HG02678 (cell line): Measurements from ENCODE around the gene SMG6.
"Not testable (repeated sequence)": the region's sequence is repeated elsewhere in the genome, so short reads cannot be mapped to it uniquely, and the experiment has no call there.

Experiments
- ATAC-seq: cut with Tn5 transposase; IDR thresholded peaks from one replicate; pipeline ENCODE4 v1.9.1; 2021; ENCODE audit warnings: mild to moderate bottlenecking, moderate library complexity; ENCODE audit not compliant: unreplicated experiment

Gene SMG6

DNA sequence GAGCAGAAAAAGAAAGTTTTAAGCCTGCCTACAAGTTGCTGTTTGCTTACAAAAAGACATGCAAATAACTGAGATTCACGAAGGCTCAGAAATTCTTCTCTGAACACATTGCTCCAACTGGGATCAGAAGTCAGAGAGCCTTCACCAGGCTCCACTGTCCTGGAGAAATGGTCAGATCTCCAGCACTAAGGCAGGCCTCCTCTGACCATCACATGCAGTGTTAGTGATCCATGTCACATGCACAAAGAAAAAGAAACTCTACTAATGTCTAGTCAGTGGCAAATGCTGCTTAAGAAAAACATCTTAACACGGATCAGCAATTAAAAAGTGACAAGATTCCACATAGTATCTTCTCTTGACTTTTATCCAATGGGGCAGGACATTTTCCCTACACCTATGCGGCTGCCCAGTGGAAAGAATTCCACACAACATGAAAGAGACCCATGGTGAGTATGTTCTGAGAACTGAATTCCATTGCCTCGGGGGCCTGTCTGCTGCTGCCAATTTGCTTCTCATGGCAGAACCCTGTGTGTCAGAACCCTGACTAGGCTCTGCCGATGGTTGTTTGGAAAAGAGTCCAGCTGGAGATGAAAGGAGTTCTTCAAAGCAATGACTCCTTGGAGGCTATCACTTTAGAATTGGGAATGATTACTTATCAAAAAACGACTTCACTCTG, 152.1 kb downstream of the SMG6 start:
- ATAC-seq: no peak

DNA sequence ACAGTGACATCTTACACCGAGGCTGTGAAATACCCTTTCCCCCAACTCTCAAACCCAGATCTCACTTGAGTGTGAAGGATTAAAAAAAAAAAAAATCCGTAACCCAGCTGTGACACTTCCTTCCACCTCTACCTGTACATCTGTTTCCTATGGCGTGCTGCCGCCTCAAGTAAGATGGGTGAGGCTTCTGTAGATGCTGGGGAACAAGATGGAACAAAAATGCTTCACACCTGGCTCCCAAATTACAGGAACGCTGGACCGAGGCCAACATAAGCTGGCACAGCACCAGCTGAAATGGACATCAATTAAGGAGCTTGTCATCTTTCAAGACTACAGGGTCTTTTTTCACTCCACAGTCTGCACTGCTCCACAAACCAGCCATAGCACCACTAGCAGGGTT, 152.8 kb downstream of the SMG6 start:
- ATAC-seq: no peak

- ATAC-seq: no peak
Measured at GRCh38 chr17:2149934-2150333, 153.7 kb downstream of the SMG6 start.

- no peak for ATAC-seq
Measured at GRCh38 chr17:2146132-2146871, 157.3 kb downstream of the SMG6 start.

- no peak for ATAC-seq
Measured at GRCh38 chr17:2144701-2145100, 158.9 kb downstream of the SMG6 start.

DNA sequence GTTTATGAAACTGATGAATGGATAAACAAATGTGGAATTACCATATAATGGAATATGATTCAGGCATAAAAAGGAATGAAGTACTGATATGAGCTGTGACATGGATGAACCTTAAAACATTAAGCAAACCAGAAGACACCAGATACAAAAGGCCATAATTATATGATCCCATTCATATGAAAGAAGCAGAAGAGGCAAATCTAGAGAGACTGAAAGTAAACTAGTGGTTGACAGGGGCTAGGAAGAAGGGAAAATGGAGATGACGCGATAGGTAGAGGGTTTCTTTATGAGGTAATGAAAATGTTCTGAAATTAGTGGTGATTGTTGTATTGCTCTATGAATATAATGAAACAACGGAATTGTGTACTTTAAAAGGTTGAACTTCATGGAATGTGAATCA, 160.3 kb downstream of the SMG6 start:
- no peak for ATAC-seq

GRCh38 chr17:2142682-2143081, 160.9 kb downstream of the SMG6 start:
- ATAC-seq: not testable (repeated sequence)

DNA sequence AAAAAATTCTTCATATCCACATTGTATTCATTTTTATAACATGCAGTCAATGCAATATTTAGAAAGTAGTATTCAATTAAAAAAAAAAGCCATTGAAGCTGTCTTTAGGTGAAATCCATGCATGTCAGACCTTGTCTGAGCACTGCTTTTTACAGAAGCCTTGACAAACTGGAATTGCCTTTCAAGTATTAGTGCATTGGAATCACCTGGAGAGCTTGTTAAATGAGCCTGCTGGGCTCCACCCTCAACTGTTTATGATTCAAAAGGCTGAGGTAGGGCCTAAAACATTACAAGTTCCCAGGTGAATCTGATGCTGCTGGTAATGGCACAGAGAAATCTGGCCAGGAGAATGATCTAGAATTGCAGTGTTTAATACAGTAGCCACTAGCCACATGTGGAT, 162.9 kb downstream of the SMG6 start:
- no peak for ATAC-seq

DNA sequence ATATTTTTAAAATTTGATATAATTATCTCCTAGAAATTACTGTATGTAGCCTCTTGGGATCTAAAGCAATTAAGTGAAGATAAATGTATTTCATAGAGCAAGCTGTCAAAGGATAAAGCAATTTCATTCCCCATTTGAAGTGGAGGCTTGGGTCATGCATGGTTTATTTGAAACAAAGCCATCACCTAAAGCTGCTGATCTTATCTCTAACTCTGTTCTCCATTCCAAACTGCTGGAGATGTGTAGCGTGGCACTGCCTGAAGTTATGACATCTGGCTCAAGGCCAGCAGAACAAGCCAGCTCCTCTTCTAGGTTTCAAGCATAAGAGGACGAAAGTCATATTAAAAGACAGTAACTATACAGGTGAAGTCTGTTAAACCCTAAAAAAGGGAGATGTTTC, 164.8 kb downstream of the SMG6 start:
- peak; percentile 20 for ATAC-seq

DNA sequence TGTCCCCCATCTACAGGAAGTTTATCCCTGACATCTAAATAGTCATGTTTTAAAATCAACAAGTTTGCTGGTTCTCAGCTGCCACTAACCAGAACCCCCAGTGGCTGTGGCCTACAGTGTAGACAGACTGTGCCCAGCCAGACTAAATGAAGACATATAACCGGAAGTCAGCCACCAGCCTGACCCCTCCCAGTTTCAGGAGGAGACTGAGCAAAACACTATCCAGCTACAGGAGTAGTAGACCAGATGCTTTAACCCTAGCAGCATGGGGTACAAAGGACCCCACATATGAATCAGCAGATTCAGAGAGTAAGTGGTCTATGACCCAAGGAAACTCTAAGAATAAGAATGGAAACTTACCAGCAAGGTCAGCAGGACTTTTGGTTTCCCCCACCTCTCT, 165.3 kb downstream of the SMG6 start:
- ATAC-seq: peak; percentile 75

GRCh38 chr17:2137342-2138098, 166.1 kb downstream of the SMG6 start:
- ATAC-seq: peak; percentile 60

DNA sequence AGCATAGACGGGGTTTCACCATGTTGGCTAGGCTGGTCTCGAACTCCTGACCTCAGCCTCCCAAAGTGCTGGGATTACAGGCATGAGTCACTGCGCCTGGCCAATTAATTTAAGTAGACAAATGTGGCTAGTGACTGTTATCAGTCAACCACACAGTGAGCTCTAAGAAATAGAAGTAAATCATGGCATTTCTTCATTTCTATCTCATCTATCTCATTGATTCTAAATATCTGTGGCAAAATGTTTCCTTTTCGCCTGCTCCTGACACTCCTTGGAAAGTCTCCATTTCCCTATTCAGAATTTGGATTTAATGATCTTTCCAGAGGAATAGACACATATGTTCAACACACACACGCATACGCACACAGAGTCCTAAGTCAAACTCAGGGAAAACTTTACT, 167.3 kb downstream of the SMG6 start:
- no peak for ATAC-seq

DNA sequence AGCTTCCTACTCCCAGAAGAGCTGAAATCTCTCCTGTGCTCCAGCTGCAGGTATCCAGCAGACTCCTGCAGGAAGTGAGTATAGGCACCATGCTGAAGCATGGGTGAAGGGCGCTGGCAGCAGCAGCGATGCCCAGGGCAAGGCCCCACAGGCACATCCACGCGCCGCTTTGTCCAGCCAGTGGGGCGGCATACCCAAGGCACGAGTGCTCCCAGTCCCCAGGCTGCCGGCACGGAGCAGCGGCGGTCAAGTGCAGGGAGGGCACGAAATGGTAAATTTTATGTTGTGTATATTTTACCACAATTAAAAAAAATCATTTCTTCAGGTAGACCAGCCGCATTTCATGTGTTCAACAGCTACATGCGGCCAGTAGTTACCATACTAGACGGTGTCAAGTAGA, 175.6 kb downstream of the SMG6 start:
- ATAC-seq: no peak

DNA sequence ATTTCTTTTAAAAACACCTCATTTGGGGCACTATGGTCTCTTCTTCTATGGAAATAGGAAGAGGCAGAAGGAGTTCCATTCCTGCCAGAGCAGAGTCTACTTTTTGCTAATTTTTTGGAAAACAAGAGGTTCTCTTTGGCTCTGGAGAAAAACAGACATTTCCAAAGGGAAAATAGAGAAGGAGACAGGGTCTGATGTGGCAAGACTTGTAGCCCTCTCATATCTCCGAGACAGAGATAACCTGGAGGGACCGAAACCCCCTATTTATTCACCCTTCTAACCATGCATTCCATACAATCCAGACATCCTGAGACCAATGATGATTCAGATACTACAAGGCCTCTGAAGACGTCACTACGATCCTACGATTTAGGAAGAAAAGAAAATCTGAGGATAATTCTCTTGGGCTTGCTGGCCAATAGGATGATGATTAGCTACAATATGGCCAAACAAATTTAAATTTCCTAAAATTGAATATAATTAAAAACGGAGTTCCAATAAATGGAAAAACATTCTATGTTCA, 178.5 kb downstream of the SMG6 start:
- no peak for ATAC-seq

DNA sequence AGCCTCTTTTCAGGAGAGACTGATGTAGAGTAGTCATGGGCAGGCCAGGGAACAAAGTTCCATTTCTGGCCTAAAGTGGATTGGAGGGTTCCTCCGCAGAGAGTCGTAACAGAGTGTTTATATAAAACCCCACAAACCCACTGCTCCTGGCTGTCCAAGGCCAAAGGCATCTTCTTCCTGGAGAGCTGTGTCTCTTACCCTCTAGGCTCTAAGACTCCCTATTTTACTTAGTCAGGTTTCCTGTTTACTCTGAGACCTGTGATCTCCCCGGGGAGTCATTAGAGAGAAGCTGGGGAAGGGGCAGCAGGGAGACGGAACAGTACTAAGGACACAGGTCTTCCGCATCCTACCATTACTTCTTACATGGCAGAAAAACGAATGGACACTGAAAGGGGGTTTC, 179.2 kb downstream of the SMG6 start:
- no peak for ATAC-seq

- no peak for ATAC-seq
Measured at GRCh38 chr17:2123375-2124251, 180.0 kb downstream of the SMG6 start.

- no peak for ATAC-seq
Measured at GRCh38 chr17:2122641-2123302, 180.8 kb downstream of the SMG6 start.

DNA sequence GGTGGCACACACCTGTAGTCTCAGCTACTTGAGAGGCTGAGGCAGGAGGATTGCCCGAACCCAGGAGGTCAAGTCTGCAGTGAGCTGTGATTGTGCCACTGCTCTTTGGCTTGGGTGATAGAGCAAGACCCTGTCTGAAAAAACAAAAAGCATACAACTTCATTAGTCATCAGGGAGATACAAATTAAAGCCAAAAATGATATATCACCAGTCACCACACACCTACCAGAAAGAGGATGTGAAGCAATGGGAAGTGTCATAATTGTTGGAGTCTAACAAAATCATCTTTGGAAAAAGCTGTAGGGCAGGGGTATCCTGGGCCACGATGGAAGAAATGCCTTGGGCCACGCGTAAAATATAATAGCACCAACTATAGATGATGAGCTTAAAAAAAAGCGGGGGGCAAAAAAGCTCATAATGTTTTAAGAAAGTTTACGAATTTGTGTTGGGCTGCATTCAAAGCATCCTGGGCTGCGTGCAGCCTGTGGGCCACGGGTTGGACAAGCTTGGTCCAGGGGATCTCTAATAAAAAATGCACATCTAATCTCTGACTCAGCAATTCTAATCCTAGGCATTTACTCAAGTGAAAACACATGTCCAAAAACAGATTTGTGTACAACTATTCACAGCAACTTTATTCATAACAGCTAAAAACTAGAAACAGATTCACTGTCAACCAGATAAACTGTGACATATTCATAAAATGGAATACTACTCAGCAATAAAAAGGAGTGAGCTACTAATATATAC, 182.8 kb downstream of the SMG6 start:
- no peak for ATAC-seq

DNA sequence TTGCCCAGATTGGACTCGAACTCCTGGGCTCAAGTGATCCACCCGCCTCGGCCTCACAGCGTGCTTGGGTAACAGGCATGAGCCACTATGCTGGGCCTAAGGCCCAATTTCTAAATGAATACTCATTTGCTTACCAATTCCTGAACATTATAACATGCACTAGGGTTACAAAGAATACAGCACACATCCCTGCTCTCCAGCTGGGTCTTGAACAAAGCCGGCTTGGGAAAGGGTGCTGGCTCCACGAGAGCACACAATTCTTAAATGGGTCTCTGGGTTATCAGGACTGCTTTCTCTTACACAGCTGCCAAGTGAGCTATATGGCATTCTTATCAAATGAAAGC, 190.3 kb downstream of the SMG6 start:
- ATAC-seq: no peak

DNA sequence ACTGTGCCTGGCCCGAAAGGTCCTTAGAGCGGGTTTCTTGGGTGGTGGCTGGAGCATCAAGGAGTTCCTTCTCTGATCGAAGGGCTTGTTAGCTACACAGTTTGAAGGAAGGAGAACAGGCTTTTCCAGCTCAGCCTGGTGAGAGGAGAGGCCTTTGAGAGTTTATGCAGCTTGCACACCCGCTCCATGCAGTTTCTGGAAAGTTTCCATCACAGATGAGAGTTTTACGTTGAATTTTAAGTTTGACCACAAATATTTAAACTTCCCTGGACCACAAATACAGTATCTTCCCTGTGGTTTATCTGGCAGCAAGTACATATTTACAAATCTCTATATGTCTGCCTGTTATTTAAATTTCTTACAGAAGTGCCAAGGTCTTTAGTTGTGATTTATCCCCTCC, 191.9 kb downstream of the SMG6 start:
- ATAC-seq: no peak
